Left cardiac atrium (tissue), 4 donors: ENCODE results near the gene HASPIN. TPM values are rescaled to one million over a fixed set of nuclear protein-coding genes. Genes with fewer than 3 reads are reported as not detected.
"Not testable (repeated sequence)": the region's sequence is repeated elsewhere in the genome, so short reads cannot be mapped to it uniquely, and the experiment has no call there.

Source experiments
- ATAC-seq, 2 donors: fragments of 200-7000 bp; cut with Tn5 transposase; one replicate each; pipeline ENCODE4 v1.9.1; 2020; ENCODE audit warnings: mild to moderate bottlenecking in 2 of 2, moderate library complexity in 2 of 2
- DNase-seq: peaks from one replicate; pipeline ENCODE4 v3.0.0-alpha.2; 2020
- intact Hi-C, 2 donors: fragments of 100-400 bp; cut with DNase I; formaldehyde crosslinking; loops; one replicate each; pipeline versions ENCODE4 v1.14.1 to v1.15.1; 2022 to 2023
- total RNA-seq, 2 donors: library from RNA; stranded (reverse); fragmentation: NEBNext Ultra II Directional; extraction: Animal tissue kit (Norgen Biotek cat#: 25700); gene quantifications; one replicate each; pipeline ENCODE4 v1.2.1, GENCODE V29; 2021
- donor health status: DM: no; HTN: yes; CAD: no.
- donor health status: DM: no; HTN: yes; CAD: no; lungs with severe emphysema.
- donor health status: DM: yes; HTN: yes; CAD: no.
- donor health status: Dilated cardiomyopathy.

HASPIN gene
- total RNA-seq, 2 donors from 2014 or later = 0.16 to 0.47 TPM

DNA sequence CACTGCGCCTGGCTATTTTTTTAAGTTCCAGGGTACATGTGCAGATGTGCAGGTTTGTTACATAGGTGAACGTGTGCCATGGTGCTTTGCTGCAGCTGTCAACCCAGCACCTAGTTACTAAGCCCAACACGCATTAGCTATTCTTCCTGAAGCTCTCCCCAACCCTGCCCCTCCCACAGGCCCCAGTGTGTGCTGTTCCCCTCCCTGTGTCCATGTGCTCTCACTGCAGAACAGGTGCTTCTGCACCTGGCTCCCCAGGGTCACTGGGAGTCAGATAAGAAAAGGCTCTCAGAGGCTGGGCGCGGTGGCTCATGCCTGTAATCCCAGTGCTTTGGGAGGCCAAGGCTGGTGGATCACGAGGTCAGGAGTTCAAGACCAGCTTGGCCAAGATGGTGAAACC, 6.2 kb downstream of the HASPIN start:
- intact Hi-C loops = loop anchor here (10.0 kb wide), 4 partner anchors 85 to 345 kb away; partner anchors contain the start of gene NCBP3 (in 1 of the 2)
- DNase-seq (no peak), ATAC-seq (no peak)

DNA sequence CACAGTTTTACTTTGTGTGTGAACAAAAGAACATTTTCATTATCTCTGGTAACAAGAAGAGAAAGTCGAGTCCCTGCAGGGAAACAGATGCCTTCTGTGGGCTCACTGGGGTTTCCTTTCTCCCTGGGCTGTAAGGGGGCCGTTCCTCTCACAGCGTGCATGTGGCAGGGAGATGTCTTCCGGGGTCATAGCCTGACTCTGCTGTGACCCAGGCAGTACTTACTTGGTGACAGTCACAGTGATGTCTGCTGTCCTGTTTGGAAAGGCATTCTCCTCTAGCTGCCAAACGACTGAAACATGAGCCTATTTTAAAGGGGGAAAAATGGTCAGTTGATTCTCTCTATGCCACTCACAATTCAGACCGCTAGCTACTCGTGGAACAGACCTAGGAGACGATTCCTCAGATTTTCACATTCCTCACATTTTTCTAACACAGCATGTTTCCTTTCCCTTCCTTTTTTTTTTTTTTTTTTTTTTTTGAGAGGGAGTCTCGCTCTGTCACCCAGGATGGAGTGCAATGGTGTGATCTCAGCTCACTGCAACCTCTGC, 7.3 kb downstream of the HASPIN start:
- DNase-seq (no peak), ATAC-seq (peak; percentile 40 to 54)
- intact Hi-C loops = loop anchor here (10.0 kb wide), 4 partner anchors 84 to 344 kb away; partner anchors contain the start of gene NCBP3 (in 1 of the 2)

DNA sequence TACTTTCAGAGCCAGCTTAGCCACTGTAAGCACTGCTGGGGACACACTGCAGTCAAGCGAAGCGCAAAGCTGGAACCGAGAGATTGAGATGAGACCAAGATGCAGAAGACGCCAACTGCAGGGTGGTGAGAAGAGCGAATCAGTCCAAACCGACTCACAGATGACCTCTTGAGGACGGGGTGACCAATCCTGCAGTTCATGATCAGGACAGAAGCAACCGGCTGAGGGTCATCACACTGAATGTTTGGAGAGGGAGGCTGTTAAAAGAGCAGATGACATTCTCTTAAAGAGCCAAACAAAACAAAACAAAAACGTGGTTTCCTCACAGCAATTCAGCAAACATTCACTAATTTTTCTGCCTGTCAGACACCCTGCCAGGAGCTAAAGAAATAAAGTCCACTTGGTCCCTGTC, 8.5 kb downstream of the HASPIN start:
- DNase-seq (no peak), ATAC-seq (peak in 1 of 2 donors; percentile 44)
- intact Hi-C loops = loop anchor here (10.0 kb wide), 4 partner anchors 83 to 343 kb away; partner anchors contain the start of gene NCBP3 (in 1 of the 2)

DNA sequence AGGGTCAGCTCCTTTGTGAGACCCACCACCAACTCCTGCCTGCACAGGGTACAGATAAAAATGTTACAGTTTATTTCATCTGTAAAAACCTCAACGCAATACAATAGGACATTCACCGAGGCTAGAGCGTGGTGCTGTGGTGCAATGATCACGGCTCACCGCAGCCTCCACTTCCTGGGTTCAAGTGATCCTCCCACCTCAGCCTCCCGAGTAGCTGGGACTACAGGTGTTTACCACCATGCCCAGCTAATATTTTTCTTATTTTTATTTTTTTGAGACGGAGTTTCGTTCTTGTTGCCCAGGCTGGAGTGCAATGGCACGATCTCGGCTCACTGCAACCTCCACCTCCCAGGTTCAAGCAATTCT, 11.2 kb downstream of the HASPIN start:
- DNase-seq, ATAC-seq: not testable (repeated sequence)
- intact Hi-C loops = loop anchor here (5.0 to 10.0 kb wide), 5 partner anchors 80 to 342 kb away; partner anchors contain the start of gene NCBP3 (in 1 of the 2)

DNA sequence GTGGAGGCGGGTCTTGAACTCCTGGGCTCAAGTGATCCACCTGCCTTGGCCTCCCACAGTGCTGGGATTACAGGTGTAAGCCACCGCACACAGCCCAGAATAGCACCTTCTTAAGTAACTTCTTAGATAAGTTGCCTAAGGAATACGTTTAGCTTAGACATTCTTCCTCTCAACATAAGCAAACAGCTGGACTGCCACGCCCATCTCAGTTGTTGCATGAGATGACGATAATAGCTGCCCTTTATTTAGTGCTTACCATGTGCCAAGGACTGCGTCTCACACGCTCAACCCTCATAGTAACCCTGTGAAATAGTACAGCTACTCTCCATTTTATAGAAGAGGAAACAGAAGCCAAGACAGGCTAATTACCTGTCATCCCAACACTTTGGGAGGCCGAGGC, 11.8 kb downstream of the HASPIN start:
- no peak for DNase-seq
- intact Hi-C loops = loop anchor here (5.0 to 10.0 kb wide), 5 partner anchors 79 to 342 kb away; partner anchors contain the start of gene NCBP3 (in 1 of the 2)
- no peak for ATAC-seq

DNA sequence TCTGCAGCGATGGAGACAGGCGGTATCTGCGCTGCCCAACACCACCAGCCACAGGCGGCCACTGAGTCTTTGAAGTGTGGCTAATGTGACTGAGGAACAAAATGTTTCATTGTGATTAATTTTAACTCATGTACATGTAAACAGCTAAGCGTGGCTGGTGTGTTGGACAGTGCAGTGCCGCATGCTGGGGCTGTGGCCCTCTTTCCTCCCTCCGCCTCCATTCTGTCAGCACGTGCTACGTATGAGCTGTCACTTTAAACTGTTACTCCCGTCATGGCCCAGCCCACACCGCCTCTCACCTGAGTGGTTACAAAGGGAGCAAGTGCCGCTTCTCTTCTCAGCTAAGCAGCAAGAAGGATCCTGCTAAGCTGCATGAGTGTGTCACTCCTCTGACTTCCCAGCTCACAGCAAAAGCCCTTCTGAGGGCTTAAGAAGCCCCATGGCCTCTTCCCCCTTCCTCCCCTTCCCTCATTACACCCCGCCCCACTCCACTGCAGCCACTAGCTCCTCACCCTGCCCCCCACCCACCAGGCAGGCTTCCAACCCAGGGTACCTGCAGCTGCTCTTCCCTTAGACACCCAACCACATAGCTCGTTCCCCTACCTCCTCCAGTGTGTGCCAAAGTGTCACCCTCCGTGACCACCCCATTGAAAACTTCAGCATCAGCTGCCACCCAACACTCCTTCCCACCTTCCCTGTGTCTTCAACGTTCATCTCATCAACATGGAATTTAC, 15.0 kb downstream of the HASPIN start:
- intact Hi-C loops = loop anchor here (5.0 to 10.0 kb wide), 5 partner anchors 76 to 339 kb away; partner anchors contain the start of gene NCBP3 (in 1 of the 2)
- no peak for DNase-seq
- ATAC-seq = peak; percentile 27 to 56

GRCh38 chr17:3739422-3740124, 15.9 kb downstream of the HASPIN start:
- intact Hi-C loops = loop anchor here (5.0 to 10.0 kb wide), 5 partner anchors 75 to 338 kb away; partner anchors contain the start of gene NCBP3 (in 1 of the 2)

DNA sequence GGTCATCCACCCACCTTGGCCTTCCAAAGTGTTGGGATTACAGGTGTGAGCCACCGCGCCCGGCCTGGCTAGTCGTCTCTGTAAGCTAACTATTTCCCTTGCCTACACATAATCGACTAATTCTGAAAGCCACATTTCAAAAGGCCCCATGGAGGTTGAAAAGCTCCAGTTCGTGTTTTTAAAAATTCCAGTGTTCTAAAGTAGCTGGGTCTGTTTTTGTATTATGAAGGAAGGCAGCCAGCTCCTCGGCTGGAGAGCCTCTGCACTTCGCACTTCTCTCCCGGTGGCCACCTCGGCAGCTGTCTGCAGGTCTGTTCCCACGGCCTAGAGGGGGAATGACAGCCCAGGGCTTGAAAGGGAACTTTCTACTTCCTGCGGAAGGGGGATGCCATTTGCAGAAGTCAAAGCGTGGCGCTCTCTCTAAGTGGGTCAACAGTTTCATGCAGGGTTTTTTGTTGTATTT, 16.9 kb downstream of the HASPIN start:
- DNase-seq = no peak
- intact Hi-C loops = no loop called here
- no peak for ATAC-seq

More at GRCh38 chr17:3739422-3740124, 15.9 kb downstream of the HASPIN start:
- ATAC-seq (no peak), DNase-seq (no peak)

DNA sequence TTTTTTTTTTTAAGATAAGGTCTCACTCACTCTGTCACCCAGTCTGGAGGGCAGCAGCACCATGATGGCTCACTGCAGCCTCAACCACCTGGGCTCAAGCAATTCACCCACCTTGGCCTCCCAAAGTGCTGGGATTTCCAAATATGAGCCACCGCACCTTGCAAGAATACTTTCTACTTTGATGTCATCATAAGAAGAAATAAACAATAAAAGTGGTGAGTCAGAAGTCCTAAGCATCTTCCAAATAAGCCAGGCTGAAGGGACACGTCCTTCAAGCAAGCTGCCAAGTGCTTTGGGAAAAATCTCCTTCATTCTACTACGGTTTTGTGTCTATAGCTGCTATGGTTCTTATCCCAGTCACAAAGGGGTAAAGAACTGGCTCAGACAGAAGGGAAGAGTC, 20.3 kb downstream of the HASPIN start:
- intact Hi-C loops = no loop called here
- ATAC-seq = no peak
- DNase-seq = no peak

DNA sequence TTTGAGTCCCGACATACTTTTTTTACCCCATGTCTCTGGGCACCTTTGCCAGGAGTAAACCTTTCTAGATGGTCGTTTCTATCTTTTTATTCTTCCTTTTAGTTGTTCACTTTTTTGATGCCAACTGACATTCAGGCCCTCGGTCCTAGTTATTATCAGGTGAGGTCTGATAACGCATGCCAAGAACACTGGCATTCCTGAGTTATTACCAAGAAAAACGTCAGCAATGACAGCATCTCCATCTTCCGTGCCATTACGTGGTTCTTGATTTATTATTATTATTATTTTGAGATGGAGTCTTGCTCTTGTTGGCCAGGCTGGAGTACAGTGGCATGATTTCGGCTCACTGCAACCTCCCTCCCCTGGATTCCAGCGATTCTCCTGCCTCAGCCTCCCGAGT, 21.4 kb downstream of the HASPIN start:
- intact Hi-C loops = no loop called here
- DNase-seq = no peak
- ATAC-seq = no peak

GRCh38 chr17:3747805-3748204, 24.1 kb downstream of the HASPIN start:
- DNase-seq = no peak
- intact Hi-C loops = no loop called here
- ATAC-seq = no peak

GRCh38 chr17:3748576-3748975, 24.9 kb downstream of the HASPIN start:
- no peak for DNase-seq
- ATAC-seq = no peak
- intact Hi-C loops = no loop called here

GRCh38 chr17:3750296-3750695, 26.6 kb downstream of the HASPIN start:
- intact Hi-C loops = no loop called here
- ATAC-seq = no peak

DNA sequence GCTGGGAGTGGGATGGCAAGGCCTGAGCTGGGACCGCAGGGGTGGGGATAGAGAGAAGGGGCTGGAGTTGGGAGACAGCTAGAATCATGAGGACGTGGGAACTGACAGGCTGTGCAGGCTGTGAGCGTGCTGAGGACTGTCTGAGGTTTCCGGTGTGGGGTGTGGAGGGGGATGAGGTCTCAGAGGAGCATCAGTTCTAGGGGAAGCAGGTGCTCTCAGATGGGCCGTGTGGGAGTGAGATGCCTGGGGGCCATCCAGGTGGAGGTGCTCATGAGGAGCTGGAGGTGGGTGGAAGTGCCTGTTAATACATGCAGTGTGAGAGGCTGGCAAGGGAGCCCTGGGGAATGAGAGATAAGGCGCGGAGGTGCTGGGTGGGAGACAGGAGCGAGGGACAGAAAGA, 27.2 kb downstream of the HASPIN start:
- DNase-seq (no peak), ATAC-seq (no peak)
- intact Hi-C loops = no loop called here

More at GRCh38 chr17:3750296-3750695, 26.6 kb downstream of the HASPIN start:
- DNase-seq = no peak

- ATAC-seq (no peak), DNase-seq (no peak)
- intact Hi-C loops = no loop called here
Measured at GRCh38 chr17:3751836-3752235, 28.1 kb downstream of the HASPIN start.

DNA sequence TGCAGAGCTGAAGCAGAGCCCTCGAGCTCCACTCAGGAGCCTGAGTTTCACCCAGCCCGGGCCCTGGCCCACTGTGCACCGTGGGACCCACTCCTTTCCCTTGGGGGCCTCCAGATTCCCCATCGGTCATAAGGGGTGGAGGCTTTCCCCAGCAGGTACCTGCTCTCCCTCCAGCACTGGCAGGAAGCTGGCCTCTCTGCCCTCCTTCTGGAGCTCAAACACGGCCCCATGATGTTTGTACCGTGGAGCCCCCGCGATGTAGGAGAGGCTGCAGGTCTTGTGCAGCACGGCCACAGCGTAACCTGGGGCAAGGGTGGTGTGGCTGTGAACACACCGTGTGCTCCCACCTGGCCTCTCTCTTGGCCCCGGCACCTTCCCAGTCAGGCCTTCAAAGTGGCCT, 29.9 kb downstream of the HASPIN start:
- intact Hi-C loops = no loop called here
- no peak for DNase-seq

GRCh38 chr17:3754066-3754457, 30.4 kb downstream of the HASPIN start:
- no peak for DNase-seq
- no peak for ATAC-seq
- intact Hi-C loops = no loop called here

More for the DNA sequence above, 29.9 kb downstream of the HASPIN start:
- no peak for ATAC-seq

DNA sequence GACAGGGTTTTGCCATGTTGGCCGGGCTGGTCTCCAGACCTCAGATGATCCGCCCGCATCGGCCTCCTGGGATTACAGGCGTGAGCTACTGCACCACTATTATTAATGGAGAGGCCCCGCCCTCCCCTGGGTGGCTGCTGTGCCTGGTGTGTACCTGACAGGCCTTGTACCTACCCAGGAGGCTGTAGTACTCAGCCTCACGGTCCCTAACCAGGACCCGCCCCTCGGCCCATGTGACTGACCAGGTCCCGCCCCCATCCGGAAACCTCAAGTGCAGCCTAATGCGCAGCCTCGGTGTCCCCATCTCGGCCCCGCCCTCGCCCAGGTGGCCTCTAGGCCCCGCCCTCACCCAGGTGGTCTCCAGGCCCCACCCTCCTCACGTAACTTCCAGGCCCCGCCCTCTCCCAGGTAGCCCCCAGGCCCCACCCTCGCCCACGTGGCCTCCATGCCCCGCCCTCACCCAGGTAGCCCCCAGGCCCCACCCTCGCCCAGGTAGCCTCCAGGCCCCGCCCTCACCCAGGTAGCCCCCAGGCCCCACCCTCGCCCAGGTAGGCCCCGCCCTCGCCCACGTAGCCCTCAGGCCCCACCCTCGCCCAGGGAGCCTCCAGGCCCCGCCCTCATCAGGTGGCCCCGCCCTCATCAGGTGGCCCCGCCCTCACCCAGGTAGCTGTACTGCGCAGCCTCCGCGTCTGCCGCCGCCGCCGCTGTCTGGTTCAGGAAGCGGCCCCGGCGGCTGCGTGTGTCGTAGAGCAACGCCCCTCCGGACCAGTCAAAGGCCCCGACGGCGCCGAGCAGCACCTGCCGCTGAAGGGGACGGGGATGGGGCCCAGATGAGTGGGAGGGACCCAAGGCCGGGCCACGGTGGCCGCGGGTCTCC, 31.0 kb downstream of the HASPIN start:
- ATAC-seq (peak; percentile 61 to 70), DNase-seq (no peak)
- intact Hi-C loops = no loop called here
